ENCODE data around the gene ATP6AP1. TPM values are rescaled to one million over a fixed set of nuclear protein-coding genes. Genes with fewer than 3 reads are reported as not detected.

The ATP6AP1 gene
- total and polyA plus RNA-seq, 9 of the 15 experiments (the other 6 are each of a cell fraction or from before 2014, with no cell fraction given), result 8.3 to 90.5 (median 52.9) TPM

DNA sequence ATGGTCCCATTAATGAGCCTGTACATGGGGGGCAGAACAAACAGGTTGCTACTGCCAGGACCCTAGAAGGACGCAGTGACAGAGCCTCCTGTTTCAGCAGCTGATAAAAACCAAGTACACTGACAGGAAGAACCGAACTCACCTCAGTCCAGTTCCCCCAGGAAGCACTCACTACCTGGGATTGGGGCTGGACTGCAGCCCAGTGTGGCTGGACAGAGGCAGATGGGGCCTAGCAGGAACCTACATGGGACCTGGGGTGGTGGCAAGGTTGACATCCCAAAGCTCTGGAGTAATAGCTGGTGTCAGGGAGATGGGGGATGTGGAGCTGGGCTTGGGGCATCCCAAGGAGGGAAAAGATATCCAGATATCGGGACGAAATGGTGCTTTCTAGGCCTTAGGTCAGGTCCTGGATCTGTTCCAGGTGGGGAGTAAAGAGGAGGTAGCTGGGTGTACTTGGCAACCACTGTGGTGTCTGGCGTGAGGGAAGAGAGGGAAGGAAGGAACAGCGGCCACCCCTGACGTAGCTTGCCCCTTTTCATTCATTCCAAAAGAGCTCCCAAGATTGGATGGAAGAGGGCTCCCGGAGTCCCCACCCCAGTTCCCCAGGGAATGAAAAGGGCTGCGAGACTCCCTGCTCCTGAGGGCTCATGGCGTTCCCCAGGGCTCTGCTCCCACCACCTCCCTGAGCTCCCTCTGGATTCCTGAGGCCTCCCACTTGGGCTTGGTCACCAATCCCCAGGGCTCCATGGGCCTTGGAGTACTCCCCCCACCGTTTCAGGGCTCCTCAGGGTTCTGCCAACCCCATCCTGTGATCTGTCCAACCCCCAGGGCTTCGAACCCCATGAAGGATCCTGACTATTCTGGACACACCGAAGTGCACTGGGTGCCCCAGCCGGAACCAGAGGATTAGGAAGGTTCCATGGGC, 44.9 kb upstream of the ATP6AP1 start:
- no peak for FAIRE-seq
- Histone ChIP-seq H3K4me1 (replicated peaks in 1 of 2; ENCODE audit: control insufficient read depth in 2 of 2, insufficient read depth in 2 of 2, low read length in 2 of 2) (peaks cover 13 to 39% of the 10 kb centered on the region in 2 experiments), H3K9me3 (replicated peaks; ENCODE audit: control insufficient read depth, insufficient read depth, low read depth, low read length) (no peaks in the 10 kb centered on the region), H3K79me2 (ENCODE audit: control insufficient read depth, insufficient read depth, low read length) (peaks cover 22% of the 10 kb centered on the region), H2AFZ (ENCODE audit: low read depth, low read length) (no peak overlapping the region), H3K27me3 (ENCODE audit: control insufficient read depth in 2 of 2, insufficient read depth in 2 of 2, low read length in 2 of 2) (no peaks in the 10 kb centered on the region), H3K36me3 (ENCODE audit: control insufficient read depth, insufficient read depth, low read length) (peaks cover 19% of the 10 kb centered on the region; the same call in 2 of the 3 replicates), H4K20me1 (replicated peaks; ENCODE audit: control insufficient read depth, insufficient read depth, low read length) (no peaks in the 10 kb centered on the region), H3K4me2 (ENCODE audit: insufficient read depth, low read length) (no peak overlapping the region), H3K4me3 (no peak overlapping the region), H3K27ac (ENCODE audit: extremely low read depth, low read depth, low read length) (no peak overlapping the region; the same call in 2 of the 3 replicates), H3K9ac (ENCODE audit: insufficient read depth in 1 of 2, low read depth in 2 of 2, low read length in 2 of 2) (peak overlapping the region in 1 of 2 experiments; percentile 87; a peak in 2 of 4 replicates), H3K9me1 (ENCODE audit: control insufficient read depth, insufficient read depth, low read length) (no peaks in the 10 kb centered on the region)
- no TSS peak for BruUV-seq (replicated peaks)
- POLR2A ChIA-PET, result interaction anchor here (0.6 to 1.8 kb wide), 5 partner anchors 10 to 162 kb away, joined by 3 to 7 read pairs (median 6); partner anchors contain the start of gene RPL10
- TF ChIP-seq ZNF324 (CRISPR knock-in tag; IDR thresholded peaks at IDR 0.05), result no peak
- peak; percentile 58 for TF ChIP-seq NFIC (IDR thresholded peaks at IDR 0.05)
- intact Hi-C loops (cut with micrococcal nuclease), result no loop called here
- no peak for DNase-seq (ENCODE audit: extremely low read depth in 1 of 4, low spot score in 3 of 4)
- CTCF ChIA-PET (ENCODE audit: low intra/inter-chr PET ratio), result interaction anchor here (1.1 to 2.1 kb wide), 2 partner anchors 11 to 151 kb away, joined by 4 to 19 read pairs; no protein-coding TSS in a partner anchor
- no peak for ATAC-seq
- WGBS (ENCODE audit: insufficient coverage, low coverage, missing lambda C conversion rate), result 75% methylated on average over 9 of the region's 14 CpGs
- in situ Hi-C loops (cut with MboI), result no loop called here

Data from K562 (cell line).